ENCODE results near the gene LRMDA.
A peak's percentile ranks its signal among the peaks of the same experiment; 100 is the strongest.

The LRMDA gene

GRCh38 chr10:75672111-75672671 is 240.8 kb downstream of the LRMDA start:
- DNase-seq (ENCODE audit: low spot score), result no peak

- no peak for DNase-seq (ENCODE audit: low spot score)
Measured at GRCh38 chr10:75672842-75673241, 241.4 kb downstream of the LRMDA start.

DNA sequence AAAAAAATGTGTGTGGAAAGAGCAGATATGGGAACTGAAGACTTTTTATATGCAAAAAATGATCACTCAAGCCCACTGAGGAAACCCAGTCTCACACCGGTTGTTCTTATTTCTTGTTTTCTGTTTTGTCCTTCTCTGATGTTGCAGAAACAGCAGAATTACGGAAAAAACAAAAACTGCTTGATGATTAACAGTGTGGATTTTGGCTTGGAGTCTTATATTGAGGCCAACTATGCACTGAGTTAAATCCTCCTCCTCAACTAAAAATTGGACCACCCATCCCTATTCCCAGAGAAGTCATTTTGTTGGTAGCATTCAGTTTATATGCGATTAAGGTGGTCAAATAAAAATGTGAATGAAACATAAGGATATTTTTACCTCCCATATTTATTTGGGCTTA is 246.1 kb downstream of the LRMDA start:
- DNase-seq (ENCODE audit: low spot score), result no peak

- no peak for DNase-seq (ENCODE audit: low spot score)
Measured at GRCh38 chr10:75678527-75678926, 247.1 kb downstream of the LRMDA start.

- DNase-seq (ENCODE audit: low spot score), result peak; percentile 45
Measured at GRCh38 chr10:75679536-75679935, 248.1 kb downstream of the LRMDA start.

- DNase-seq (ENCODE audit: low spot score), result no peak
Measured at GRCh38 chr10:75681334-75681733, 249.9 kb downstream of the LRMDA start.

DNA sequence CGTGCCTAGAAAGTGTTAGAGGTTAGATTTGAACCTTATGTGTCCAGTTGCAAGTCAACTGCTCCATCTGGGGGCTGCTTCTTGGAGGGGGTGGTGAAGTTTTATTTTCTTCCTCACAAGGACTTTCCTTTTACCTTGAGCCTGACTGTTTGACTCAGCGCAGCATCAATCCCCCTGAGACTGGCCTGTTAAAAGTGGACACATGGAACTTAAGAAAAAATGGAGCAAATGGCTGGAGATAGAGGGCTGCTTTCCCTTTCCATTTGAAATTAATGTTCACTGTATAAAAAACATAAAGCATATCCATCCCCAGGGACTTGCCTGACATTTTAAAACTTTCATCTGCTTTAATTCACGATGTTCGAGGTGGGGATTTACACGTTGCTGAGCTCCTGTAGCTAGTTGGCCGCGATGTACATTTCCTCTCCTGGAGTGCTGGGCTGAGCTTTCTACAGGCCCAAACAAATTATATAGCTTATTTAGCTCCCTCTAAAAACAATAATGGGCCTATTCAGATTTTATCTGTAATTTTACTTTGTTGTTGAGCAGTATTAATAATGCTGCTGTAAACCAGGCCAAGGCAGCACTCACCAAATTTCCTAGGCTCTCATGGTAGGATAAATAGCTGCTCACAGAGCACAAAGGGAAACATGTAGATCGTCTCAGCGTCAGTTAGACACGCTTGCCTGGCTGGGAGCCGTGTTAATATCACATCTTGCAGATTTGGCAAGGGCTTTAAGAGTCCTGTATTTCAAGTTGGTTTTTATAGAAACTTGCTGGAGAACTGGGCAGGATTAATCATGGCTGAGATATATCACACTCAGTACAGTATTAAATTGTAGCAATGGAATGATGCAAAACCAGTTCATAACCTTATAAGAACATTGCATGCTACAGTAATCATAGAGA is 251.5 kb downstream of the LRMDA start:
- DNase-seq (ENCODE audit: low spot score), result no peak

GRCh38 chr10:75685187-75685586 is 253.8 kb downstream of the LRMDA start:
- DNase-seq (ENCODE audit: low spot score), result no peak

GRCh38 chr10:75688506-75689300 is 257.3 kb downstream of the LRMDA start:
- DNase-seq (ENCODE audit: low spot score), result no peak

DNA sequence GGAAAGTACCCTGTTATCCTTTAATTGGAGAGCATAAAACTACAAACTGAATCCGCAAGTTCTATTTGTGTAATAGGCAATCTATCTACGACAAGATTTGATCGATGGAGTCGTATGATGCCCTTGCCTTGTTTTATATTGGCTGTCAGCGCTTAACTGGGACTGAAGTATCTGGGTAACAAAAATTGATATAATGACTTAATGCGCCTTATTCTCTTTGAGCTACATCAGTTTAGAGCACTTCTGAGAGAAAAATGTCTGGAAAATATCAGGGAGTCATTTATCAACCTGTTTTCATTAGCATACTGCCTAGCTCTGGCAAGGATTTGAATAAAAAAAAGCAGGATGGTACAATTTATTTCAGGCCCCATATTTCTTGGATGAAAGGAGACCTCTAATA is 262.1 kb downstream of the LRMDA start:
- no peak for DNase-seq (ENCODE audit: low spot score)

DNA sequence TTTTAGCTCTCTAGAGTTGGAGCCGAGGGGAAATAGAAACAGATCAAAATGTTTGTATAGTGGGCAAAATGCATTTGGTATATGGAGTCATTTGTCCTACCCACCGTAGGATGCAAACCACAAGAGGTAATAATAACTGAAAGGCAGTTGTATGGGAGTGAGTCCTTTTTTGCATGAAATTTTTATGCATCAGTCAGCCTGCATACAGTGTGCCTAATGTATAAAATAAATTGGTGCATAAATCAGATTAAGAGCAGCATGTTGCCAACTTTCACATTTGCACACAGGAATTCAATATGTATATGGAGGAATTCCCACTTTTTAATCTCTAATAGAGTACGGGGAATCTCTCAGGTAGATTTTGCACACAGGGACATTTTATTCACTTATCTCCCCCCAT is 262.8 kb downstream of the LRMDA start:
- DNase-seq (ENCODE audit: low spot score), result no peak

DNA sequence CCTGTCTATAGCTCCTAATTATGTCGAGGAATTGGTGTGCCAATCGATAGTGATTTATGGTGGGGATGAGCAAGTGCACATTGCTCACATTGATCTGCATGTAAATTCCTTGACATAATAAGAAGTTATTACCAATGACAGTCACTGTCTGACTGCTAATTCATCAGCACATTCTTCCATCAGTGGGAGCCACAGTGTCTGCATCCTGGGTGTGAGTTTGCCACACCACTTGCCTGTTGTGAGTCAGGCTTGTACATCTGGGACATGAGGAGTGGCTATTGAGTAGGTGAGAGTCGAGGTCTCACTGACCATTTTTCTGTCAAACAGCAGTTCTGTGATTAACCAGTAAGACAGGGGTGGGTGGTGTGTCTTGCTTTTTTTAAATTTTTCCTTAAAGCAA is 263.4 kb downstream of the LRMDA start:
- no peak for DNase-seq (ENCODE audit: low spot score)

DNA sequence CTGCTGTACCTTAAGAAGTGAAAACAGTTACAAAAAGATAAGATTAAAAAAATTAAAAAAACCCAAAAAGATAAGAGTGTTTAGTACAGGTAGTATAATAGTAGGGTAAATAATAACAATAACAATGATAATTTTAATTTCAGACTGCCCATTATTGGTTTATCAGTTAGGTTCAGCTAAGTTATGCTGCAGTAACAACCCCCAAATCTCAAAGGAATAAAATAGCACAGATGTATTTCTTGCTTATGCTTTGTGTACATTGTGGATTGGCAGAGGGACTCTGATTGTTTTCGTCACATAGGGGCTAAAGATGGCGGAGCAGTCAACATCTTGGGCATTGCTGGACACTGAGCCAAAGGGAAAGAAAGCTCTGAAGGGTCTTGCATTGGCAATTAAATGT is 264.6 kb downstream of the LRMDA start:
- no peak for DNase-seq (ENCODE audit: low spot score)

DNA sequence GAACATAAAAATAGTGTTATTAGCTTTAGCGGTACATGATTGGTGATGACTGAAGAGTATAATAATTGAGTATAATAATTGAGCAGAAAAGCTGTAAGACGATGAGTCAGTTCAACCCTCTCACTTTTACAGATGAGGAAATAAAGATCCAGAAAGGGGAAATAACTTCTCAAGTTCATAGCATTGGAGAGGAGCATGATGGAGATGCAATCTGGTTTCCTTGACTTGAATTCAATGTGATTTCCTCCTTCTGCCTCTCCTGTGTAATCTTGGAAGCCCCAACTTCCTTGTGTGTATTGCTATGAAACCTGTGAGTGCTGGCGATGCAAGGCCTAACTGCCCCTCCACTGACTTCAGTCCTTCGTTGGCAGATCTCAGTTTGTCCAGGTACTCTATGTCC is 265.1 kb downstream of the LRMDA start:
- DNase-seq (ENCODE audit: low spot score), result no peak

- no peak for DNase-seq (ENCODE audit: low spot score)
Measured at GRCh38 chr10:75703191-75703854, 271.9 kb downstream of the LRMDA start.

DNA sequence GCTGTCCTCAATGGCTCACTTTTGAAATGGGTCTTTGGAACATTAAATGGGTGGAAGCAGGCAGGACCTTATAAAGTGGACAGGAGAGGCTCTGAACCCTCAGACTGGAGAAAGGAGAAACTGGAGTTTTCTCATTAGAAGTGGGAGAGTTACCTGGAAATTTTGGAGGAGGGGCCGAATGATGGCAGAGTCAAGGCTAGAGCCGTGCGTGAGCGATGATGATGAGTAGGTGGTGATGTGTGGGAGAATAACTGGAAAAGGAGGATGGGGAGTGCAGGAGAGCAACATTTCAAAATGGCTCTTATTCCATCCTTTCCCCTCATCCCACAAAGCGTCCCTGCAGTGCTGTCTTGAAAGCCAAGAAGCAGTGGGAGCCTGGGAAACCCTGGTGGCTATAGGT is 274.0 kb downstream of the LRMDA start:
- no peak for DNase-seq (ENCODE audit: low spot score)

- DNase-seq (ENCODE audit: low spot score), result no peak
Measured at GRCh38 chr10:75707080-75707840, 275.8 kb downstream of the LRMDA start.

DNA sequence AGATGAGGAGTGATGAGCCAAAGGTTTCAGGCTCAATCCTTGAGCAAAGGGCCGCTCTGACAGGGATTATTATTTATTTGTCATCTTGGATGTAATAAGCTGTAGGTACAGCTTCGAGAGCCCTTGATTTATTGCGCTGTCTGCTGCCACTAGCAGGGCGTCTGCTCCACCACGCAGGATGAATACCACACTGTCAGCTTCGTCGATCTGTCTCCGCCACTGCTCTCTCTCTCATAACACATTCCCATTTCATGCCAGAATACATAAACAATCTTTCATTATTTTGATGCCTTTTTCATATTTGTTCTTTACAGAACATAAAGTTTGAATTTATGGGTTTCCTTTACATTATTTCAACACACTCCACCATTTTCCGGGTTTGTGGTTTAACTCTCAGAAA is 276.6 kb downstream of the LRMDA start:
- DNase-seq (ENCODE audit: low spot score), result no peak

GRCh38 chr10:75709245-75709644 is 277.8 kb downstream of the LRMDA start:
- DNase-seq (ENCODE audit: low spot score), result no peak

DNA sequence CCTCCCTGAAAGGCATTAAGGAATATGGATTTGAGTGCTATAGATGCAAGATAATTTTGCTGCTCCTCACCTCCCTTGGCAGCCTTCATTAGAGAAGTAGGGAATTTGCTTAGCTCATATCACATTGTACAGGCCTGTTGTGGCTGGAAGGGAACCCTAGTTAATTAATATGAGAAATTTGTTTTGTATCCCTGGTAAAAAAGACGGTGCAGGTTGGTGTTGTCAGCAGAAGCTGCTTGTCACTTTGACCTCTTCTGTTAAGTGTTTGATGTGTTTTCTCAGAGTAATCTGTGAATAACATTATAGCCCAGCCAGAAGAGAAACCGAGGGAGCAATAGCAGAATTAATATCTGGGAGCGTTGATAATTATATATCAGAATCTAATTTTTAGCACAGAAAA is 278.4 kb downstream of the LRMDA start:
- DNase-seq (ENCODE audit: low spot score), result no peak

DNA sequence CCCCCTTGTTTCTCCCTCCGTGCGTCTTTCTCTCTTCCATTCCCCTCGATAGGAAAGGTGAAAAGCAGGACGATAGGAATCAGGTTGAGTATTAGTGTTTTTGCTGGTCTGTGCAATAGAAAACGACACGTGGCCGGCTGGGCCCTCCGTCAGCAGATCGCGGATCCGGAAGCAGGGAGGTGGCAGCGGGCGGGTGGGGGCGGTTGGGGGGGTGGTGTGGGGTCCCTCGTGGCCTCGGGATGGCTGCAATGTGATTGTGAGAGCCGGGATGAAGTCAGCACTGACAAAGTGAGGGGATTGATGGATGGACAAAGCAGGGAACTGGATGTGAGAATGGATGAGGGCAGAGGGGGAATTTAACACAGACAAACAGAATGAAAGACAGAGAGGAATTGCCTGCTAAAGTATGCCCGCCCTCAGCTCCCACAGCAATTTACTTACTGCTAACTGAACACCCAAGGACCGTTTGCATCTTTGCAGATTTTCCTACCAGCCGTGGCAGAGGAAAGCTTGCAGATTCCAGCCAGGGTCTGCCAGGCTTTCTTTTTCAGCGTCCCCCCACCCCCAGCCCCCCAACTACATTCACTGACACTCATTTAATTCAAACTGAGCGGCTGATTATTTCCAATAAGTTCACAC is 280.9 kb downstream of the LRMDA start:
- no peak for DNase-seq (ENCODE audit: low spot score)
